Suprapubic skin (tissue), 4 donors: Measurements from ENCODE around the gene WDFY2. TPM values are rescaled to one million over a fixed set of nuclear protein-coding genes. Genes with fewer than 3 reads are reported as not detected.
A peak's percentile ranks its signal among the peaks of the same experiment; 100 is the strongest.

Experiments
- DNase-seq, 2 donors: peaks; one replicate each; pipeline ENCODE4 v3.0.0-alpha.2; 2019; ENCODE audit warnings: low spot score in 2 of 2
- H3K27ac ChIP-seq: fragments of 200-600 bp; sonication (generic); one replicate; pipeline ENCODE4 v1.5.1; 2019
- H3K27me3 ChIP-seq: fragments of 200-600 bp; sonication (generic); one replicate; pipeline ENCODE4 v1.5.1; 2019
- H3K36me3 ChIP-seq: fragments of 200-600 bp; sonication (generic); one replicate; pipeline ENCODE4 v1.5.1; 2019
- H3K4me1 ChIP-seq: fragments of 200-600 bp; sonication (generic); one replicate; pipeline ENCODE4 v1.5.1; 2019
- H3K4me3 ChIP-seq: fragments of 200-600 bp; sonication (generic); one replicate; pipeline ENCODE4 v1.5.1; 2019; ENCODE audit warnings: mild to moderate bottlenecking
- H3K9me3 ChIP-seq: fragments of 200-600 bp; sonication (generic); one replicate; pipeline ENCODE4 v1.5.1; 2019
- CTCF ChIP-seq, 2 donors: fragments of 200-600 bp in 1 of 2; fragments of 450-650 bp in 1 of 2; sonication (generic) in 1 of 2; IDR thresholded peaks; one replicate each; pipeline ENCODE4 v1.5.1; 2016 to 2019; ENCODE audit warnings: antibody characterized with exemption in 2 of 2, mild to moderate bottlenecking in 1 of 2, moderate library complexity in 1 of 2
- EP300 ChIP-seq: sonication (generic); formaldehyde crosslinking; IDR thresholded peaks from one replicate; pipeline ENCODE4 v1.6.1; 2017; ENCODE audit warnings: antibody characterized with exemption
- POLR2A ChIP-seq, 2 donors: fragments of 450-650 bp; IDR thresholded peaks; one replicate each; pipeline ENCODE4 v1.6.1; 2017; ENCODE audit warnings: antibody characterized with exemption in 2 of 2, mild to moderate bottlenecking in 2 of 2, moderate library complexity in 2 of 2
- POLR2AphosphoS5 ChIP-seq, 3 donors: sonication (generic); formaldehyde crosslinking; IDR thresholded peaks; one replicate each; pipeline ENCODE4 v1.6.1; 2017; ENCODE audit warnings: antibody characterized with exemption in 3 of 3
- WGBS: methylation state at CpG from one replicate; pipeline ENCODE4 v1.1.5; 2018; 5-methylcytosine and 5-hydroxymethylcytosine counted together
- total RNA-seq, 4 donors: library from RNA; depleted of rRNA; stranded (reverse); fragments of >200 nt; gene quantifications; one replicate each; pipeline ENCODE4 v1.1.0, GENCODE V29; 2016

Gene WDFY2
- total RNA-seq, 4 donors from 2014 or later: 35.3 to 99.2 (median 40.4) TPM

GRCh38 chr13:51612867-51613266 is 28.6 kb downstream of the WDFY2 start:
- Histone ChIP-seq H3K27me3 (no peaks in the 10 kb centered on the region), H3K36me3 (no peaks in the 10 kb centered on the region), H3K4me1 (peaks cover 22% of the 10 kb centered on the region), H3K27ac (no peak overlapping the region), H3K4me3 (no peak overlapping the region), H3K9me3 (no peaks in the 10 kb centered on the region)
- DNase-seq: no peak
- 85% methylated on average over 3 of the region's 3 CpGs for WGBS
- no peak for TF ChIP-seq POLR2A (IDR thresholded peaks at IDR 0.05)
- no peak for TF ChIP-seq CTCF (IDR thresholded peaks at IDR 0.05)
- no peak for TF ChIP-seq EP300
- TF ChIP-seq POLR2AphosphoS5 (IDR thresholded peaks at IDR 0.05): no peak

- TF ChIP-seq CTCF (IDR thresholded peaks at IDR 0.05) (no peak), POLR2A (IDR thresholded peaks at IDR 0.05) (no peak), POLR2AphosphoS5 (IDR thresholded peaks at IDR 0.05) (no peak), EP300 (no peak)
- no peak overlapping the region for H3K27ac ChIP-seq
- no peak for DNase-seq
- no peaks in the 10 kb centered on the region for H3K36me3 ChIP-seq
- 69% methylated on average over 2 of the region's 2 CpGs for WGBS
- no peaks in the 10 kb centered on the region for H3K27me3 ChIP-seq
- no peak overlapping the region for H3K4me3 ChIP-seq
- peaks cover 29% of the 10 kb centered on the region for H3K4me1 ChIP-seq
- H3K9me3 ChIP-seq: no peaks in the 10 kb centered on the region
These were observed 29.3 kb downstream of the WDFY2 start for GRCh38 chr13:51613535-51613934.

GRCh38 chr13:51614350-51614786 is 30.1 kb downstream of the WDFY2 start:
- Histone ChIP-seq H3K36me3 (no peaks in the 10 kb centered on the region), H3K4me3 (peak overlapping the region; percentile 12), H3K9me3 (no peaks in the 10 kb centered on the region), H3K4me1 (peaks cover 37% of the 10 kb centered on the region), H3K27me3 (no peaks in the 10 kb centered on the region), H3K27ac (peak overlapping the region; percentile 21)
- TF ChIP-seq EP300 (no peak), CTCF (IDR thresholded peaks at IDR 0.05) (no peak), POLR2A (IDR thresholded peaks at IDR 0.05) (no peak), POLR2AphosphoS5 (IDR thresholded peaks at IDR 0.05) (peak in 2 of 3 donors; percentile 51 to 88)
- 42% methylated on average over 8 of the region's 8 CpGs for WGBS
- peak in 1 of 2 donors; percentile 74 for DNase-seq

- WGBS: 53% methylated on average over 1 of the region's 1 CpG
- no peaks in the 10 kb centered on the region for H3K9me3 ChIP-seq
- H3K4me3 ChIP-seq: no peak overlapping the region
- no peak for DNase-seq
- H3K27me3 ChIP-seq: no peaks in the 10 kb centered on the region
- H3K36me3 ChIP-seq: no peaks in the 10 kb centered on the region
- TF ChIP-seq EP300 (no peak), POLR2AphosphoS5 (IDR thresholded peaks at IDR 0.05) (no peak), CTCF (IDR thresholded peaks at IDR 0.05) (no peak), POLR2A (IDR thresholded peaks at IDR 0.05) (no peak)
- peaks cover 66% of the 10 kb centered on the region for H3K4me1 ChIP-seq
- peak overlapping the region; percentile 74 for H3K27ac ChIP-seq
These were observed 34.4 kb downstream of the WDFY2 start for GRCh38 chr13:51618626-51619025.

- peaks cover 63% of the 10 kb centered on the region for H3K4me1 ChIP-seq
- peak overlapping the region; percentile 74 for H3K27ac ChIP-seq
- H3K9me3 ChIP-seq: no peaks in the 10 kb centered on the region
- TF ChIP-seq CTCF (IDR thresholded peaks at IDR 0.05) (no peak), POLR2A (IDR thresholded peaks at IDR 0.05) (no peak), EP300 (no peak), POLR2AphosphoS5 (IDR thresholded peaks at IDR 0.05) (no peak)
- 22% methylated on average over 2 of the region's 2 CpGs for WGBS
- H3K36me3 ChIP-seq: no peaks in the 10 kb centered on the region
- no peak for DNase-seq
- no peaks in the 10 kb centered on the region for H3K27me3 ChIP-seq
- H3K4me3 ChIP-seq: no peak overlapping the region
These were observed 35.4 kb downstream of the WDFY2 start for GRCh38 chr13:51619614-51620013.
